Esophagus squamous epithelium (tissue), 4 donors: ENCODE results near the gene ALDH4A1.

ENCODE experiments used
- CTCF ChIP-seq, 6 experiments: fragments of 450-650 bp in 4 of 6; fragments of 200-600 bp in 2 of 6; sonication (generic) in 2 of 6; IDR thresholded peaks; one replicate each; pipeline ENCODE4 v1.5.1; 2016 to 2019; ENCODE audit warnings: antibody characterized with exemption in 6 of 6, mild to moderate bottlenecking in 4 of 6, moderate library complexity in 4 of 6
- POLR2A ChIP-seq, 4 donors: fragments of 450-650 bp; IDR thresholded peaks; one replicate each; pipeline ENCODE4 v1.6.1; 2017; ENCODE audit warnings: antibody characterized with exemption in 4 of 4, mild to moderate bottlenecking in 4 of 4, moderate library complexity in 3 of 4

GRCh38 chr1:18938707-18939070, 36.3 kb upstream of the ALDH4A1 start:
- TF ChIP-seq CTCF (IDR thresholded peaks at IDR 0.05) (no peak), POLR2A (IDR thresholded peaks at IDR 0.05) (no peak)
